ENCODE results near the gene AQP12B.

The AQP12B gene

GRCh38 chr2:240719676-240720545 lies 37.2 kb upstream of the AQP12B start:
- in situ Hi-C loops (cut with HindIII; ENCODE audit: low pct_ligation_motif_present, low sequenced_read_pairs) = no loop called here
- Histone ChIP-seq H3K27me3 (replicated peaks) (no peaks in the 10 kb centered on the region), H3K27ac (no peak overlapping the region), H3K36me3 (replicated peaks) (no peaks in the 10 kb centered on the region), H3K4me3 (ENCODE audit: low read depth, low read length) (no peak overlapping the region)
- TF ChIP-seq, protein P1, sequence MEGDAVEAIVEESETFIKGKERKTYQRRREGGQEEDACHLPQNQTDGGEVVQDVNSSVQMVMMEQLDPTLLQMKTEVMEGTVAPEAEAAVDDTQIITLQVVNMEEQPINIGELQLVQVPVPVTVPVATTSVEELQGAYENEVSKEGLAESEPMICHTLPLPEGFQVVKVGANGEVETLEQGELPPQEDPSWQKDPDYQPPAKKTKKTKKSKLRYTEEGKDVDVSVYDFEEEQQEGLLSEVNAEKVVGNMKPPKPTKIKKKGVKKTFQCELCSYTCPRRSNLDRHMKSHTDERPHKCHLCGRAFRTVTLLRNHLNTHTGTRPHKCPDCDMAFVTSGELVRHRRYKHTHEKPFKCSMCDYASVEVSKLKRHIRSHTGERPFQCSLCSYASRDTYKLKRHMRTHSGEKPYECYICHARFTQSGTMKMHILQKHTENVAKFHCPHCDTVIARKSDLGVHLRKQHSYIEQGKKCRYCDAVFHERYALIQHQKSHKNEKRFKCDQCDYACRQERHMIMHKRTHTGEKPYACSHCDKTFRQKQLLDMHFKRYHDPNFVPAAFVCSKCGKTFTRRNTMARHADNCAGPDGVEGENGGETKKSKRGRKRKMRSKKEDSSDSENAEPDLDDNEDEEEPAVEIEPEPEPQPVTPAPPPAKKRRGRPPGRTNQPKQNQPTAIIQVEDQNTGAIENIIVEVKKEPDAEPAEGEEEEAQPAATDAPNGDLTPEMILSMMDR (IDR thresholded peaks at IDR 0.05; ENCODE audit: low read depth, low read length, missing control alignments) = no peak
- no peak for DNase-seq

DNA sequence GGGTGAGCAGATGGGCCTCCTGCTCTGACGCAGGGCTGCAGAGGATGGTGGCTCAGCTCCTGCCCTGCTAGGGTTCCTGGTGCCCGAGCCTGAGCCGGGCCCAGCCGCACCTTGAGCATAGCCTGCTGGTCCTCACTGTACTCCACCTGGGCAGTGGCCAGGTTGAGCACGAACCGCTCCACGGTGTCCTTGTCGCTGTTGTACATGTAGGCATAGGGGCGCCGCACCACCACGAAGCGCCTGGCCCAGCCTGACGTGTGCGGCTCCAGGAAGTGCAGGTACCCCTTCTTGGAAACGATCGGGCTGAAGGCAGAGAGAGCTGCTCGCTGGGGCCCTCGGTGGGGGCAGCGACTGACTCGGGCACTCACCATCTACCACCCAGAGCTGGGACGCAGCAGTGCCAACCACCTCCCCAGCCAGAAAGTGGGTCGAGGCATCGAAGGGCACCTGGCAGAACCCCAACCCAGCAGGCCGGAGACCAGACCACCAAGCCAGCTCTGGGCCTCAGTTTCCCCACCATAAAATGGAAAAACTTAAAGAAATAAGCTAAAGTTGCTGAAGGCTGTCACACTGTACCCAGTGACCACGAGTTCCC lies 36.3 kb upstream of the AQP12B start:
- in situ Hi-C loops (cut with HindIII; ENCODE audit: low pct_ligation_motif_present, low sequenced_read_pairs) = no loop called here
- Histone ChIP-seq H3K4me3 (ENCODE audit: low read depth, low read length) (no peak overlapping the region), H3K27me3 (replicated peaks) (no peaks in the 10 kb centered on the region), H3K36me3 (replicated peaks) (no peaks in the 10 kb centered on the region), H3K27ac (no peak overlapping the region)
- TF ChIP-seq, protein P1 (IDR thresholded peaks at IDR 0.05; ENCODE audit: low read depth, low read length, missing control alignments) = no peak
- no peak for DNase-seq

DNA sequence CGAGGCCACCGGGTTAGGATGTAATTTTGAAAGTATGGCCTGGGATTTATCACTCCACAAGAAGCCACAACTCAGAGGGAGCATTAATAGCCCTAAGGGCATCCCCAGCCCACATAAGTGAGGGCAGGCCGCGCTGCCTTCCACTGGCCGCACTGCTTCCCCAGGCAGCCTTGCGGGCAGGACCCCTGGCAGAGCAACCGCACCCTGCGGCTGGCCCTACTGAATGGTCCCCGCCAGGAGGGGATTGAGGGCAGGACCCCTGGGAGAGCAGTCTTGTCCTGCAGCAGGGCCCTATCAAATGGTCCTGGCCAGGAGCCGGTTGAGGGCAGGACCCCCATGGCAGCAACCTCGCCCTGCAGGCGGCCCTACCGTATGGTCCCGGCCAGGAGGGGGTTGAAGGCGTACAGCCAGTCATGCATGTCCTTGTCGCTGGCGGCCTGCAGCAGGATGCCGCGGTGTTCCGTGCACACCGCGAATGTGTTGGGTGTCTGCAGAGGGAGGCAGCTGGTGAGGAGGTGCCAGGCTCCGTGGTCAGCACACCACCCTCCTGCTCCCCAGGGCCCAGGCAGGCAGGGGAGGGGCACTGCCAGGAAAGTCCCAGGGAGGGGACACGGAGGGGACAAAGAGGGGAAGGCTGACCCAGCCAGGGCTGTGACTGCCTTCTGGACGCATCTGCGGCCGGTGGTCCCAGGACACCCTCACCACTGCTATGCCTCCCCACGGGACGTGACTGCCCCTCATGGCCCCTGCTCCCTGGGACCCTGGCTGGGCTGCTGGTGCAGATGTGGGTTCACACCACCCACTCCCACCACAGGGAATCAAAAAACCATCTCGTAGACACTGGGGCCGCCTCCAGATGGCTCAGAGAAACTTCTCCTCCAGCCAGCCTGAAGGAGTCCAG lies 35.2 kb upstream of the AQP12B start:
- H3K27ac ChIP-seq = no peak overlapping the region

GRCh38 chr2:240717181-240717641 lies 34.5 kb upstream of the AQP12B start:
- in situ Hi-C loops (cut with HindIII; ENCODE audit: low pct_ligation_motif_present, low sequenced_read_pairs) = no loop called here
- no peak for DNase-seq
- TF ChIP-seq, protein P1 (IDR thresholded peaks at IDR 0.05; ENCODE audit: low read depth, low read length, missing control alignments) = no peak
- Histone ChIP-seq H3K27me3 (replicated peaks) (no peaks in the 10 kb centered on the region), H3K4me3 (ENCODE audit: low read depth, low read length) (no peak overlapping the region), H3K27ac (no peak overlapping the region), H3K36me3 (replicated peaks) (no peaks in the 10 kb centered on the region)

More for the DNA sequence above, 35.2 kb upstream of the AQP12B start:
- Histone ChIP-seq H3K36me3 (replicated peaks) (no peaks in the 10 kb centered on the region), H3K4me3 (ENCODE audit: low read depth, low read length) (no peak overlapping the region), H3K27me3 (replicated peaks) (no peaks in the 10 kb centered on the region)
- no peak for DNase-seq
- TF ChIP-seq, protein P1 (IDR thresholded peaks at IDR 0.05; ENCODE audit: low read depth, low read length, missing control alignments) = no peak
- in situ Hi-C loops (cut with HindIII; ENCODE audit: low pct_ligation_motif_present, low sequenced_read_pairs) = no loop called here

- H3K27me3 ChIP-seq (replicated peaks) = no peaks in the 10 kb centered on the region
- no peak overlapping the region for H3K27ac ChIP-seq
- no peak overlapping the region for H3K4me3 ChIP-seq (ENCODE audit: low read depth, low read length)
- TF ChIP-seq, protein P1 (IDR thresholded peaks at IDR 0.05; ENCODE audit: low read depth, low read length, missing control alignments) = no peak
- in situ Hi-C loops (cut with HindIII; ENCODE audit: low pct_ligation_motif_present, low sequenced_read_pairs) = no loop called here
- H3K36me3 ChIP-seq (replicated peaks) = no peaks in the 10 kb centered on the region
- DNase-seq = no peak
Observed at GRCh38 chr2:240716130-240716798, 33.6 kb upstream of the AQP12B start.
